Stimulated activated naive CD4-positive, alpha-beta T cell treated with Interleukin-2 at 50 U/mL for 16 hours (primary cell): ENCODE data around the gene RUNDC3A.

Source experiments
- DNase-seq: peaks from one replicate; lab custom pipeline; 2025; lab: John Stamatoyannopoulos, UW

Gene RUNDC3A

DNA sequence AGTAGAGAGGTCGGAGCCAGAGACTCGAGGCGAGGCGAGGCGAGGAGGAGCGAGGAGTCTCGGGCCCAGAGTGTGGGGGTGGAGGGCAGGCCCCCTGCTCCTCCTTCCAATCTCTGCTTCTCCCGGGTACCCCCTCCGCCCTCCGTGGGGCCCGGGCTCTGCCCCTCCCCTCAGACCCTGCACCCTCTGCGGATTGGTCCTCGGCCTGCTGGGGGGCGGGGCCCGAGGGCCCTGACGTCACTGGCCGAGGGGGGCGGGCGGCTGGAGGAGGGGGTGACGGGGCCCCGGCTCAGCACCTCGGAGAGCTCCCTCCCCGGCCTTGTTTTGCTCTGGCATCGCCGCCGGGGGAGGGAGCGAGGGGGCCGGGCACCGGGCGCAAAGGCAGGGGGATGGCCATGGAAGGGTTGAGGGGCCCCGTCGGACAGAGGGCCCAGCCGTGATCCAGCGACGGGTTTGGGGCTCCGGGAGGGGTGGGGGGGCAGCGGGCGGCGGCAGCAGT, at the start of gene RUNDC3A:
Gene RUNDC3A, plus strand, starts transcription at position 282 of the 499 bp plus-strand sequence. CDS start 232 bp downstream, outside the sequence.
- DNase-seq, result peak; percentile 81

DNA sequence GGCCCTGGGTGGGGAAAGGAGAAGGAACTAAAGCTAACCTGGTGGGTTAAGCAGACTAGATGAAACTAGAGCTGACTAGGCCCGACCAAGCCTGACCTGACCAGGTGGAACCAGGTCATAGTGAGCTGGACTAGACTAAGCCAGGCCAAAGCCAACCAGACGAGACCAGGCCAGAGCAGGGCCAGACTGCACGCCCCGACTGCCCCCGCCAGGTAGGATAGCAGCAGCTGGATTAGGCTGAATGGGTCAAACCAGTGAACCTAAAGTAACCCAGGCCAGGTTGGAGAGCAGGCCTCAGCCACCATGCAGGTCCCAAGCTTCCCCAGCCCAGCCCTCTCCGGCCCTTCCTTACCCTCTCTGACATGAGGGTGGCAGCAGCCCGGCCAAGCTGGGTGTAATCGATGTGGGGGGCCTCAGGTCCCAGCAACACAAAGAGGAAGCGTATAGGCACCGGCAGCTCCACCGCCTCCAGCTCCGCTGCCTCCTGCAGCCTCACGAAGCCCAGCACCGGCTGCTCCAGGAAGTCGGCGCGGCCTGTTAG, 49.5 kb upstream of the RUNDC3A start:
- DNase-seq, result no peak

- DNase-seq, result no peak
Observed at GRCh38 chr17:44260296-44260695, 48.1 kb upstream of the RUNDC3A start.

GRCh38 chr17:44262654-44263225, 45.7 kb upstream of the RUNDC3A start:
- no peak for DNase-seq

GRCh38 chr17:44263345-44263902, 45.0 kb upstream of the RUNDC3A start:
- DNase-seq, result no peak

GRCh38 chr17:44266402-44267164, 41.8 kb upstream of the RUNDC3A start:
- DNase-seq, result no peak

GRCh38 chr17:44267165-44267455, 41.3 kb upstream of the RUNDC3A start:
- no peak for DNase-seq

- DNase-seq, result no peak
Observed at GRCh38 chr17:44267818-44268490, 40.4 kb upstream of the RUNDC3A start, which contains the start of gene SLC4A1. Gene SLC4A1 (minus strand): TSS chr17:44268135. CDS start chr17:44262866, 5,269 bp downstream.

DNA sequence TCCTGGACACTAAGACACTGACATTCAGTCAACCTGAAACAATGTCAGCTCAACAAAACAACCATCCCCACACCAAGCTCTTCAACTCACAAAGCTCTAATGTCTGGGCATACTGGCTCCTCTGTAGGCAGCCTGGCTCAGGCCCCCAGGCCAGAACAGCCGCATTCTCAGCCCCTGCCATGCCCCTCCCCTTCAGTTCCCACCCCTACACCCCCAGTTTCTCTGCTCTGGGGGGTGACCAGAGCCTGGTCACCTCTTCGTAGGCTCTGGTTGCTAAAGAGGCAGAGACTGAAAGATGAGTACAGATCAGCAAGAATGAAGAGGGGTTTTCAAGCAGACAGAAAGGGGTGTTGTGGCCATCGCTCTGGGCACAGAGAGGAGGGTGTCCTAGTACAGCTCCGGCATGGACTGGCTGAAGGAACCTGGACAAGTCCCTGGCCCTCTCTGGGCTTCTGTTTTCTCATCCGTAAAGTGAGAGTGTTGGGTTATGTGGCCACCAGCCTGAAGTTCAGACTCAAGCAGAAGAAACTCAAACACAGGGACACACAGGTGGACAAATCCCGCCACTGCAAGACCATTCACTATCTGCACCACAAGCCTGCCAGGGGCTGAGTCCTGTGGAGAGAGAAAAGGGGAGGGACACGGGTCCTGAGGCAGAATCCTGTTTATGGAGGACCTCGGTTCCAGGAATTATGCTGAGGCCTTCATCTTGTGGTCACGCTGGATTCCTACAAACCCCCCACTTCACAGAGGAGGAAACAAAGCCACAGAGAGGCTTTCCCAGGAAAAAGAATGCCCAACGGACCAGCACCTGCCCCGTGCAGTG, 39.5 kb upstream of the RUNDC3A start:
- DNase-seq, result no peak

GRCh38 chr17:44269535-44270240, 38.7 kb upstream of the RUNDC3A start:
- DNase-seq, result no peak

GRCh38 chr17:44272321-44272951, 36.0 kb upstream of the RUNDC3A start:
- no peak for DNase-seq

- DNase-seq, result no peak
Observed at GRCh38 chr17:44272954-44273353, 35.4 kb upstream of the RUNDC3A start.

DNA sequence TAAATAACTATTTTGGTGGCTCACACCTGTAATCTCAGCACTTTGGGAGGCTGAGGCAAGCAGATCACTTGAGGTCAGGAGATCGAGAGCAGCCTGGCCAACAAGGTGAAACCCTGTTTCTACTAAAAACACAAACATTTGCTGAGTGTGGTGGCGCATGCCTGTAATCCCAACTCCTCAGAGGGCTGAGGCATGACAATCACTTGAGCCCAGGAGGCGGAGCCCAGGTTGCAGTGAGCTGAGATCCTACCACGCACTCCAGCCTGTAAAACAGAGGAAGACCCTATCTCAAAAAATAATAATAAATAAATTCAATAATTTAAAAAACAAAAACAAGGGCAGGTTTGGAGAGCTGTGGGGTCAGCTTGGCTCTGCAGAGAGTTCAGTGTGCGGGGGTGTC, 34.8 kb upstream of the RUNDC3A start:
- DNase-seq, result no peak

- DNase-seq, result no peak
Observed at GRCh38 chr17:44277976-44278375, 30.4 kb upstream of the RUNDC3A start.

DNA sequence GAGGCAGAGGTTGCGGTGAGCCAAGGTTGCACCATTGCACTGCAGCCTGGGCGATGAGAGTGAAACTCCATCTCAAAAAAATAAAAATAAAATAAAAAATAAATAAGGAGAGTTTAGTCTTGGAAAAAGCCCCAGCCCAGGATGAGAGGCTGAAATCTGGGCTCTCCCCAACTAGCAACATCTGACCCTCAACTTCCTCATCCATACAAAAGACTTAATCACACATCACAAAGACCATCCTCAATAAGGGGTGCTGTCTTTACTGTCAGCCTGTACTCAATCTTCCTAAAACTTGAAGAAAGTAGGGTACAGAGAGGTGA, 29.1 kb upstream of the RUNDC3A start:
- DNase-seq, result no peak

GRCh38 chr17:44279666-44280391, 28.6 kb upstream of the RUNDC3A start:
- no peak for DNase-seq

- no peak for DNase-seq
Observed at GRCh38 chr17:44280392-44280937, 27.9 kb upstream of the RUNDC3A start.

- DNase-seq, result no peak
Observed at GRCh38 chr17:44281570-44281969, 26.8 kb upstream of the RUNDC3A start.

DNA sequence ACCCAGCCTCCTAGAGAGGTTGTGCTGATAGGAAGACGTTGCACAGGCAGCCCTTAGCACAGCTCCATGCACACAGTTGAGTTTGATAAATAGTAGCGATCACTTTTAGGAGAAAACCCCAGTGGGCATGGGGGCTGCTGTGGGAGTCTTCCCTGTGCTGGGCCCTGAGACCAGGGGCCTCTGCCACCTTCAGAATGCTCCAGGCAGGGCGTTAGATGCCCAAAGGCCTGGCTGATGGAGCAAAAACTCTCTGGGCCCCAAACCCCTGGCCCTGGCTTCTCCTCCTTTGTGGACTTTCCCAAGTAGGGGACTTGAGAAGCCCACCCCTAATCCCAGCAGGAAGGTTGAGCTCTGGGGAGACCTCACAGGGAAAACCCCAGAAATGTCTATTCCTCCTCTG, 26.1 kb upstream of the RUNDC3A start:
- DNase-seq, result no peak
